GM12801 (cell line): Measurements from ENCODE around the gene YTHDC1.

Source experiments
- TF ChIP-seq, protein P1 (sequence below): IDR thresholded peaks from one replicate; pipeline ENCODE4 v1.5.1; 2011; ENCODE audit warnings: control low read depth; ENCODE audit not compliant: insufficient read length; ENCODE audit errors: extremely low read depth

YTHDC1 gene

DNA sequence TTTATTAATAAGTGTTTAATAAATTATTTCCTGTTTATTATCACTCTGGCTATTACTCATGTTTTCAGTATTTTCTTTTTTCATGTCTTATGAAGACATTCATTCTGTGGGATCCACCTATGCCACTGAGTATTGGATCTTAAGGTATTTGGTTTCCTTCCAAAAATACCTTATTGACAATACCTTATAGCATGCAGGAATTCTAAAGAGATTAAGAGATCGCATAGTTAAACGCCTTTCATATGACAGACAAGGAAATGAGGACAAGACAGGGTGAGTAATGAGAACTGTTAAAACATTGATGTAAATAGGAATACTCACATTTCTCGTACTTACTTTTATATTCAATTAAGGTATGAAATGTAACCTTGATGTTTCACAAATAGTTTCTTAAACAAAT is 66.2 kb downstream of the YTHDC1 start:
- TF ChIP-seq, protein P1, sequence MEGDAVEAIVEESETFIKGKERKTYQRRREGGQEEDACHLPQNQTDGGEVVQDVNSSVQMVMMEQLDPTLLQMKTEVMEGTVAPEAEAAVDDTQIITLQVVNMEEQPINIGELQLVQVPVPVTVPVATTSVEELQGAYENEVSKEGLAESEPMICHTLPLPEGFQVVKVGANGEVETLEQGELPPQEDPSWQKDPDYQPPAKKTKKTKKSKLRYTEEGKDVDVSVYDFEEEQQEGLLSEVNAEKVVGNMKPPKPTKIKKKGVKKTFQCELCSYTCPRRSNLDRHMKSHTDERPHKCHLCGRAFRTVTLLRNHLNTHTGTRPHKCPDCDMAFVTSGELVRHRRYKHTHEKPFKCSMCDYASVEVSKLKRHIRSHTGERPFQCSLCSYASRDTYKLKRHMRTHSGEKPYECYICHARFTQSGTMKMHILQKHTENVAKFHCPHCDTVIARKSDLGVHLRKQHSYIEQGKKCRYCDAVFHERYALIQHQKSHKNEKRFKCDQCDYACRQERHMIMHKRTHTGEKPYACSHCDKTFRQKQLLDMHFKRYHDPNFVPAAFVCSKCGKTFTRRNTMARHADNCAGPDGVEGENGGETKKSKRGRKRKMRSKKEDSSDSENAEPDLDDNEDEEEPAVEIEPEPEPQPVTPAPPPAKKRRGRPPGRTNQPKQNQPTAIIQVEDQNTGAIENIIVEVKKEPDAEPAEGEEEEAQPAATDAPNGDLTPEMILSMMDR, result no peak

DNA sequence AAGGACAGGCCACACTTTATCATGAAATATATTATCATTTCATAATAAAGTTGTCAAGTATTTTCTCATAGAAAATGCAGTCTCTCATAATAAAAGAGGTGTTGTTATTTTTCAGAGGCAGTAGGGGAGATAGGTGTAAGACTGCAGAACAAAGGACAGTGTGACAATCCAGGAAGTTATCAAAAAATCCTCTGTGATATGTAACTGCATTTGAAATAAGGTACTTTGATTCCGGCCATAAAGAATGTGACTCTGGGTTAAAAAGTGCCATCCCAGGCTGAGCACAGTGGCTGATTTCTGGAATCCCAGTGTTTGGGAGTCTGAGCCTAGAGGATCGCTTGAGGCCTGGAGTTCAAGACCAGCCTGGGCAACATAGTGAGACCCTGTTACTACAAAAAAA is 66.8 kb downstream of the YTHDC1 start:
- TF ChIP-seq, protein P1, result no peak

DNA sequence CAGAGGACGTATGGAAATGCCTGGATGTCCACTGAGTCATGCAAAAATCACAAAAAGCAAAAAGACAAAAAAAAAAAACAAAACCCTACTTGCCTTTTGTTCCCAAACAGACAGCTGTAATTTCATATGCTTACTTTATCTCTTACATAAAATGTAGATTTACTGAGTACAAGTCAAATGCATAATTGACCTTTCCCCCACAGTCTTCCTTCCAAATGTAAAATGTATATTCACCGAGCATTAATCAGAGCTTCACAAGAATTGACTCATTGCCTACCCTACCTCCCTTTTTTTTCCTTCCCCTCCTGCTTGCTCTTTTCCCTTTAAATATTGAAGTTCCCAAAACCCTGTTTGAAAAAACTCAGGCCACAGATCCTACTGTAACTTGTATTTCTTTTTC is 71.9 kb downstream of the YTHDC1 start:
- TF ChIP-seq, protein P1, result no peak

DNA sequence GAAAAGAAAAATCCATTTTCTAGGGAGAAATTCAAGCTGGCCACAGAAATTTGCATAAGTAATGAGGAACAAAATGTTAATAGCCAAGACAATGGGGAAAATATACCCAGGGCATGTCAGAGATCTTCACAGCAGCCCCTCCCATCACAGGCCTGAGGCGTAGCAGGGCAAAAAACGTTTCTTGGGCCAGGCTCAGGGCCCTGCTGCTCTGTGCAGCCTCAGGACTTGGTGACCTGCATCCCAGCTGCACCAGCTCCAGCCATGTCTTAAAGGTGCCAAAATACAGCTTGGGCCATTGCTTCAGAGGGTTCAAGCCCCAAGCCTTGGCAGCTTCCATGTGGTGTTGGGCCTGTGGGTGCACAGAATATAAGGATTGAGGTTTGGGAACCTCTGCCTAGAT is 72.3 kb downstream of the YTHDC1 start:
- TF ChIP-seq, protein P1, result no peak

DNA sequence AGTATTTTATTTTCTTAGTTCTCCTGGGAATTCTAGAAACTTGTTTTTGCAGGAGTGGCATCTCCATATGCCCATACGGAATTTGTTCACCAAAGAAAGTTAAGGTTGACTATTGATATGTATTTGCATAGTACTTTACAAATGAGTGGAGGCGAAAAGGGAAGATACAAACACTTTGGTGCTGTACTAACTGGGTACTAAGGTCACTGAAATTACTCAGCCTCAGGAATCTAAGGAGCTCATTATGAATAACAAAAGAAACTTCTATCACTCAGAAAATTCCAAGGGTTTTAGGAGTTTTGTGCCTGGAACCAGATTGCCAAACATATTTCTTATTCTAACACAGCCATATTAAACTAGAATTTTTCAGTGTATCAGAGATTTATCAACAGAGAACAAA is 77.0 kb downstream of the YTHDC1 start:
- TF ChIP-seq, protein P1, result no peak

DNA sequence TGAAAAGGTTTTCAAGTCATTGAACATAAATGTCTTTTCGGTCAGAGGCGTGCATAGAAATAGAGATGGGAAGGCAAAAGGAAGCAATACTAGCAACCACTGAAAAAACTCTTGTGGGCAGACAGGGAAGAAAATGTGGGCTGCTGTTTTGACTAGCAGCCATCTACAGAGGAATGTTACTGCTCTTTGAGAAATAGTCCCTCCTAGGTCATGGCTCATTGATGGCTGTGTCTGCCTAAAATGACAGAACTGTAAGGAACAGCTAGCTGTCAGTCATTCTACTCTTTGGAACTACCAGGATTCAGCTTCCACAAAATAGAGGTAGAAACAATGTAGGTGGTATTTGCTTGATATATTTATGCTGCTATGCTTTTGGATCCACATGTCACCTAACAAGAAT is 77.5 kb downstream of the YTHDC1 start:
- TF ChIP-seq, protein P1, result no peak

DNA sequence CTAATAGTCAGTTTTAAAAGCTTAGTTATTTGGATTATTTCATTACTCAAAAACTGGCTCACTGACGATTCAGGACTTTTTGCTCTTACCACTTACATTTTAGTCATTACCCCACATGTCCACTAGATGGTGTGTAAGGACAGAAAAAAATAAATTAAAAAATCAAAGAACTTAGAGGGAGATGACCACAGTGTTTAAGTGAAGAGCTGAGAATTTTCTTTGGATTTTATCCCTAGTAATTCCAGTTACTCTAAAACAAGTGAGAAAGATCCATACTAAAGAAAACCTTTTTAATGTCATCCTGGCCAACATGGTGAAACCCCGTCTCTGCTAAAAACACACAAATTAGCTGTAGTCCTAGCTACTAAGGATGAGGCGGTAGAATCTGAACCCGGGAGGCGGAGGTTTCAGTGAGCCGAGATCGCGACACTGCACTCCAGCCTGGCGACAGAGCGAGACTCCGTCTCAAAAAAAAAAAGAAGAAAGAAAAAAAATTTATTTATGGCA is 78.0 kb downstream of the YTHDC1 start:
- TF ChIP-seq, protein P1, result no peak
